ENCODE data around the gene MMP21. TPM values are rescaled to one million over a fixed set of nuclear protein-coding genes. Genes with fewer than 3 reads are reported as not detected.
A peak's percentile ranks its signal among the peaks of the same experiment; 100 is the strongest.

The MMP21 gene
- total and polyA plus RNA-seq, 2 donors (not counting 1 experiment from before 2014, with no cell fraction given): 0.05 to 0.17 TPM

- Histone ChIP-seq H3K9ac (ENCODE audit: insufficient read depth, low read length) (no peak overlapping the region), H4K20me1 (ENCODE audit: control insufficient read depth, extremely low read depth, insufficient read depth, low read length) (no peaks in the 10 kb centered on the region), H3K4me3 (replicated peaks in 1 of 4; ENCODE audit: control extremely low read depth in 1 of 4, insufficient read depth in 1 of 4, low read depth in 3 of 4, low read length in 4 of 4) (no peak overlapping the region), H3K4me1 (ENCODE audit: control insufficient read depth, extremely low read depth, insufficient read depth, low read length) (no peaks in the 10 kb centered on the region), H3K27me3 (ENCODE audit: control insufficient read depth, insufficient read depth, low read length) (no peaks in the 10 kb centered on the region), H3K4me2 (ENCODE audit: extremely low read depth, insufficient read depth, low read length) (no peak overlapping the region), H3K36me3 (ENCODE audit: control insufficient read depth, insufficient read depth, low read length) (peaks cover 2% of the 10 kb centered on the region), H3K9me3 (ENCODE audit: control insufficient read depth, insufficient read depth, low read depth, low read length) (no peaks in the 10 kb centered on the region), H3K27ac (ENCODE audit: insufficient read depth, low read length) (no peak overlapping the region), H2AFZ (ENCODE audit: low read length) (no peak overlapping the region), H3K79me2 (ENCODE audit: control insufficient read depth, insufficient read depth, low read length) (no peaks in the 10 kb centered on the region)
- TF ChIP-seq EZH2 (IDR thresholded peaks at IDR 0.05; ENCODE audit: low read length, missing control alignments) (no peak), CTCF (conservative IDR thresholded peaks at IDR 0.05 in 1 of 2, IDR thresholded peaks at IDR 0.05 in 1 of 2; ENCODE audit: low read depth in 1 of 2, low read length in 2 of 2) (no peak)
- no peak for DNase-seq (ENCODE audit: low read depth in 2 of 2)
These were observed 26.5 kb upstream of the MMP21 start for GRCh38 chr10:125802131-125802530.

- Histone ChIP-seq H3K9ac (ENCODE audit: insufficient read depth, low read length) (no peak overlapping the region), H3K4me1 (ENCODE audit: control insufficient read depth, extremely low read depth, insufficient read depth, low read length) (no peaks in the 10 kb centered on the region), H3K4me3 (replicated peaks in 1 of 4; ENCODE audit: control extremely low read depth in 1 of 4, insufficient read depth in 1 of 4, low read depth in 3 of 4, low read length in 4 of 4) (no peak overlapping the region), H3K27me3 (ENCODE audit: control insufficient read depth, insufficient read depth, low read length) (no peaks in the 10 kb centered on the region), H2AFZ (ENCODE audit: low read length) (no peak overlapping the region), H3K36me3 (ENCODE audit: control insufficient read depth, insufficient read depth, low read length) (peaks cover 2% of the 10 kb centered on the region), H3K9me3 (ENCODE audit: control insufficient read depth, insufficient read depth, low read depth, low read length) (no peaks in the 10 kb centered on the region), H3K79me2 (ENCODE audit: control insufficient read depth, insufficient read depth, low read length) (no peaks in the 10 kb centered on the region), H4K20me1 (ENCODE audit: control insufficient read depth, extremely low read depth, insufficient read depth, low read length) (no peaks in the 10 kb centered on the region), H3K27ac (ENCODE audit: insufficient read depth, low read length) (no peak overlapping the region), H3K4me2 (ENCODE audit: extremely low read depth, insufficient read depth, low read length) (no peak overlapping the region)
- no peak for TF ChIP-seq EZH2 (IDR thresholded peaks at IDR 0.05; ENCODE audit: low read length, missing control alignments)
- no peak for TF ChIP-seq CTCF (conservative IDR thresholded peaks at IDR 0.05 in 1 of 2, IDR thresholded peaks at IDR 0.05 in 1 of 2; ENCODE audit: low read depth in 1 of 2, low read length in 2 of 2)
- DNase-seq (ENCODE audit: low read depth in 2 of 2): no peak
These were observed 26.0 kb upstream of the MMP21 start for GRCh38 chr10:125801574-125801973.

- Histone ChIP-seq H3K9ac (ENCODE audit: insufficient read depth, low read length) (no peak overlapping the region), H2AFZ (ENCODE audit: low read length) (no peak overlapping the region), H4K20me1 (ENCODE audit: control insufficient read depth, extremely low read depth, insufficient read depth, low read length) (no peaks in the 10 kb centered on the region), H3K27me3 (ENCODE audit: control insufficient read depth, insufficient read depth, low read length) (no peaks in the 10 kb centered on the region), H3K36me3 (ENCODE audit: control insufficient read depth, insufficient read depth, low read length) (peaks cover 4% of the 10 kb centered on the region), H3K79me2 (ENCODE audit: control insufficient read depth, insufficient read depth, low read length) (no peaks in the 10 kb centered on the region), H3K4me1 (ENCODE audit: control insufficient read depth, extremely low read depth, insufficient read depth, low read length) (no peaks in the 10 kb centered on the region), H3K4me3 (replicated peaks in 1 of 4; ENCODE audit: control extremely low read depth in 1 of 4, insufficient read depth in 1 of 4, low read depth in 3 of 4, low read length in 4 of 4) (no peak overlapping the region), H3K9me3 (ENCODE audit: control insufficient read depth, insufficient read depth, low read depth, low read length) (no peaks in the 10 kb centered on the region), H3K27ac (ENCODE audit: insufficient read depth, low read length) (no peak overlapping the region), H3K4me2 (ENCODE audit: extremely low read depth, insufficient read depth, low read length) (no peak overlapping the region)
- peak in 1 of 2 donors; percentile 6 for DNase-seq (ENCODE audit: low read depth in 2 of 2)
- TF ChIP-seq EZH2 (IDR thresholded peaks at IDR 0.05; ENCODE audit: low read length, missing control alignments) (no peak), CTCF (conservative IDR thresholded peaks at IDR 0.05 in 1 of 2, IDR thresholded peaks at IDR 0.05 in 1 of 2; ENCODE audit: low read depth in 1 of 2, low read length in 2 of 2) (no peak)
These were observed 24.0 kb upstream of the MMP21 start for GRCh38 chr10:125799451-125800182.
